Measurements from ENCODE around the gene PPP1R15B. TPM values are rescaled to one million over a fixed set of nuclear protein-coding genes. Genes with fewer than 3 reads are reported as not detected.
A peak's percentile ranks its signal among the peaks of the same experiment; 100 is the strongest.

Gene PPP1R15B
- total RNA-seq, 1 experiment from 2014 or later, result 53.5 TPM

GRCh38 chr1:204453141-204453772, 41.6 kb upstream of the PPP1R15B start:
- Histone ChIP-seq H4K20me1 (ENCODE audit: insufficient read depth, low read depth, low read length) (0 out of 2 replicates have a peak, but pooled peaks cover 2% of the 10 kb centered on the region), H3K9ac (ENCODE audit: low read length) (no peak overlapping the region), H3K27me3 (ENCODE audit: low read length) (no peaks in the 10 kb centered on the region), H3K36me3 (ENCODE audit: insufficient read depth, low read length) (no peaks in the 10 kb centered on the region), H2AFZ (ENCODE audit: low read length) (no peak overlapping the region), H3K4me2 (ENCODE audit: low read depth, low read length, poor library complexity, severe bottlenecking) (no peak overlapping the region), H3K79me2 (ENCODE audit: low read length) (no peaks in the 10 kb centered on the region), H3K4me1 (ENCODE audit: low read length) (peaks cover 20% of the 10 kb centered on the region), H3K9me3 (ENCODE audit: low read length) (no peaks in the 10 kb centered on the region), H3K4me3 (ENCODE audit: low read length) (no peak overlapping the region), H3K27ac (ENCODE audit: low read length) (no peak overlapping the region), H3K9me2 (replicated peaks; ENCODE audit: insufficient read depth, low read length) (no peaks in the 10 kb centered on the region)
- DNase-seq, result no peak

- Histone ChIP-seq H2AFZ (ENCODE audit: low read length) (no peak overlapping the region), H3K4me2 (ENCODE audit: low read depth, low read length, poor library complexity, severe bottlenecking) (no peak overlapping the region), H3K27me3 (ENCODE audit: low read length) (no peaks in the 10 kb centered on the region), H3K36me3 (ENCODE audit: insufficient read depth, low read length) (no peaks in the 10 kb centered on the region), H3K4me1 (ENCODE audit: low read length) (peaks cover 12% of the 10 kb centered on the region), H3K27ac (ENCODE audit: low read length) (no peak overlapping the region), H3K79me2 (ENCODE audit: low read length) (no peaks in the 10 kb centered on the region), H4K20me1 (ENCODE audit: insufficient read depth, low read depth, low read length) (0 out of 2 replicates have a peak, but pooled peaks cover 2% of the 10 kb centered on the region), H3K9me3 (ENCODE audit: low read length) (no peaks in the 10 kb centered on the region), H3K9me2 (replicated peaks; ENCODE audit: insufficient read depth, low read length) (no peaks in the 10 kb centered on the region), H3K4me3 (ENCODE audit: low read length) (no peak overlapping the region), H3K9ac (ENCODE audit: low read length) (no peak overlapping the region)
- no peak for DNase-seq
Observed at GRCh38 chr1:204451352-204452124, 39.9 kb upstream of the PPP1R15B start.

DNA sequence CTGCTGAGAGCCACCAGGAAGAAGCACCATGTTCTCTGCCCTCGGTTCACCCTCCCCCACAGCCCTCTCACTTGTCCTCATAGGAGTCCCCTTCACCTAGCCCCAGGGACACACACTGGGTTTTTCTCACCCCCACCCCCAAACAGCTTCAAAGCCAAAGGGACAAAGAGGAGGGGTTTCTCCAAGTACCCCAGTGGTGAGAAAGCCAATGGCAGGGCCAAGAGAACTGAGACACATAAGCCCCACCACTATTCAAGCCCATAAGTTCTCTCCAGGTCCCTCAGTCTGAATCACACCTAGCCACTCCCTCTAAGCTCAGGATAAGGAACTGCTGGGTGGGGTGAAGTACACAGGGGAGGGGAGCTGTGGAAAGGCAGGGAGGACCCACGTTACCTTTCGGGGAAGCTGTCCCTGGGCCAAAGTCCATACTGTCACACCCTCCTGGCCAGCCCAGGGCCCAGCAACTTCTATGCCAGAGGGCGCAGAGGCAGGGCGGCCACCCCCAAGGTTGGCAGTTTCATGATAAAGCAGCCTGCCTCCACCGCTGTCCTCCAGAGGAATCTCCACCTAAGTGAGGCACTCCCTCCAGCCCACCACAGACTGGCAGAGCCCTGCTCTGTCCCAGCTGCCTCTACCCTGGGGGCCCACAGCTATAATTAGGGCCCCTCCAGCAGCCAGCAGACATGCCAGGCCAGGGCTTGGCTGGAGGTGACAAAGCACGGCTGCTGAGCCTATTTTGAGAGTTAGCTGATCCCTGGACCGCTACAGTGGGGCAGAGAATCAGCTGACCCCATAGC, 39.0 kb upstream of the PPP1R15B start:
- no peak overlapping the region for H3K27ac ChIP-seq (ENCODE audit: low read length)
- H3K9ac ChIP-seq (ENCODE audit: low read length), result no peak overlapping the region
- H3K36me3 ChIP-seq (ENCODE audit: insufficient read depth, low read length), result no peaks in the 10 kb centered on the region
- no peaks in the 10 kb centered on the region for H3K9me3 ChIP-seq (ENCODE audit: low read length)
- peaks cover 13% of the 10 kb centered on the region for H3K4me1 ChIP-seq (ENCODE audit: low read length)
- no peak for DNase-seq
- no peak overlapping the region for H3K4me3 ChIP-seq (ENCODE audit: low read length)
- H2AFZ ChIP-seq (ENCODE audit: low read length), result no peak overlapping the region
- H3K9me2 ChIP-seq (replicated peaks; ENCODE audit: insufficient read depth, low read length), result no peaks in the 10 kb centered on the region
- H3K4me2 ChIP-seq (ENCODE audit: low read depth, low read length, poor library complexity, severe bottlenecking), result no peak overlapping the region
- no peaks in the 10 kb centered on the region for H3K27me3 ChIP-seq (ENCODE audit: low read length)
- H3K79me2 ChIP-seq (ENCODE audit: low read length), result no peaks in the 10 kb centered on the region
- no peaks in the 10 kb centered on the region for H4K20me1 ChIP-seq (ENCODE audit: insufficient read depth, low read depth, low read length)

DNA sequence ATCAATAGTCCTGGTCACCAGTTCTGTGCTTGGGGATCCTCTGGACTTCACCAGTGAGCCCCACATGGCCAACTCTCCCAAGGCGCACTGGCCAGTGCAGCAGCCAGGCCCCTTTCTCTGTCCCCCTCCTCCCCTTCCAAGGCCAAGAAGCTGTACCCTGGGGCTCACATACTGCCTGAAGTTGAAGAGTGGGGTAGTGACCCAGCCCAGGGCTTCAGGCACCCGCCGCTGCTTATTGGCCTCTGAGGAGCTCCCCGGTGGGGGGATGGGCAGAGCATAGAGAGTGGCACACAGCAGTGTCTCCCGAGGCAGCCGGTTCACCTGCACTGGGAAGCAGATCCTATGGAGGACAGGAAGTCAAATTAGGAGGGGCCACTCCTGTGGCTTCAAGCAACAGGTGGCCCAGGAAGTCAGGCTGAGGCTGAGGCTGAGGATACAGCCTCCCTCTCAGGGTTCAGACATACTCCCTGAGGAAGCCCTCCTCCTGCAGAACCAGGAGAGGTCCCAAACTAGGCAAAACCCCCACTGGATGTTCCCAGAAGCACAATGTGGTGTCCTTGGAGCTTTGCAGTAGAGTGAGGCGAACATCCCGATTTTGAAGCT, 38.2 kb upstream of the PPP1R15B start:
- no peaks in the 10 kb centered on the region for H3K79me2 ChIP-seq (ENCODE audit: low read length)
- no peaks in the 10 kb centered on the region for H3K9me2 ChIP-seq (replicated peaks; ENCODE audit: insufficient read depth, low read length)
- H3K27ac ChIP-seq (ENCODE audit: low read length), result no peak overlapping the region
- H3K9me3 ChIP-seq (ENCODE audit: low read length), result no peaks in the 10 kb centered on the region
- no peak overlapping the region for H2AFZ ChIP-seq (ENCODE audit: low read length)
- peaks cover 16% of the 10 kb centered on the region for H3K4me1 ChIP-seq (ENCODE audit: low read length)
- H4K20me1 ChIP-seq (ENCODE audit: insufficient read depth, low read depth, low read length), result no peaks in the 10 kb centered on the region
- no peaks in the 10 kb centered on the region for H3K27me3 ChIP-seq (ENCODE audit: low read length)
- no peak overlapping the region for H3K9ac ChIP-seq (ENCODE audit: low read length)
- DNase-seq, result no peak
- no peak overlapping the region for H3K4me3 ChIP-seq (ENCODE audit: low read length)
- H3K36me3 ChIP-seq (ENCODE audit: insufficient read depth, low read length), result no peaks in the 10 kb centered on the region
- no peak overlapping the region for H3K4me2 ChIP-seq (ENCODE audit: low read depth, low read length, poor library complexity, severe bottlenecking)

- Histone ChIP-seq H3K9ac (ENCODE audit: low read length) (no peak overlapping the region), H3K4me3 (ENCODE audit: low read length) (no peak overlapping the region), H4K20me1 (ENCODE audit: insufficient read depth, low read depth, low read length) (no peaks in the 10 kb centered on the region), H3K36me3 (ENCODE audit: insufficient read depth, low read length) (no peaks in the 10 kb centered on the region), H3K4me1 (ENCODE audit: low read length) (peaks cover 16% of the 10 kb centered on the region), H2AFZ (ENCODE audit: low read length) (no peak overlapping the region), H3K4me2 (ENCODE audit: low read depth, low read length, poor library complexity, severe bottlenecking) (no peak overlapping the region), H3K27me3 (ENCODE audit: low read length) (no peaks in the 10 kb centered on the region), H3K9me2 (replicated peaks; ENCODE audit: insufficient read depth, low read length) (no peaks in the 10 kb centered on the region), H3K79me2 (ENCODE audit: low read length) (no peaks in the 10 kb centered on the region), H3K27ac (ENCODE audit: low read length) (no peak overlapping the region), H3K9me3 (ENCODE audit: low read length) (no peaks in the 10 kb centered on the region)
- DNase-seq, result no peak
Observed at GRCh38 chr1:204448991-204449677, 37.5 kb upstream of the PPP1R15B start.

DNA sequence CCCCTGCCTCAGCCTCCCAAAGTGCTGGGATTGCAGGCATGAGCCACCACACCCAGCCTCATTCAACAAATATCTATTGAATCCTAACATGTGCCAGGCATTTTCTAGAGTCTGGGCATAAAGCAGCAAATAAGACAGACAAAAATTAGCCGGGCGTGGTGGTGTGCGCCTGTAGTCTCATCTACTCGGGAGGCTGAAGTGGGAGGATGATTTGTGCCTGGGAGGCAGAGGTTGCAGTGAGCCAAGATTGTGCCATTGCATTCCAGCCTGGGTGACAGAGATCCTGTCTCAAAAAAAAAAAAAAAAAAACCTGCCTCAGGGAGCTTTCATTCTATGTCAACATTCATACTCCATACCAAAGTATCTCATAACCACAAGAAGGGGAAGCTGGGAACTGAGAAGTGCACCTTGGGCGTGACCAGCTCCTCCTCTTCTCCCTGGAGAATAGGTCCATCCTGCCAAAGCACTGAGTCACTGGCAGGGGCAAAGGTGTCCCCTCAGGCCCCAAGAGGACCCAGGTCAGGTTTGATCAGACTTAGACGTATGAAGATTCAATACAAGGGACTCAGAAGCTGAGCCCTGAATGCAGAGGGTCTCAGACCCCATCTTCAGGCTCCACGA, 36.8 kb upstream of the PPP1R15B start:
- Histone ChIP-seq H4K20me1 (ENCODE audit: insufficient read depth, low read depth, low read length) (no peaks in the 10 kb centered on the region), H3K9me2 (replicated peaks; ENCODE audit: insufficient read depth, low read length) (no peaks in the 10 kb centered on the region), H3K79me2 (ENCODE audit: low read length) (no peaks in the 10 kb centered on the region), H3K9me3 (ENCODE audit: low read length) (no peaks in the 10 kb centered on the region), H3K4me3 (ENCODE audit: low read length) (no peak overlapping the region), H3K4me2 (ENCODE audit: low read depth, low read length, poor library complexity, severe bottlenecking) (no peak overlapping the region), H2AFZ (ENCODE audit: low read length) (no peak overlapping the region), H3K27ac (ENCODE audit: low read length) (no peak overlapping the region), H3K27me3 (ENCODE audit: low read length) (no peaks in the 10 kb centered on the region), H3K4me1 (ENCODE audit: low read length) (peaks cover 16% of the 10 kb centered on the region), H3K36me3 (ENCODE audit: insufficient read depth, low read length) (no peaks in the 10 kb centered on the region), H3K9ac (ENCODE audit: low read length) (no peak overlapping the region)
- DNase-seq, result peak; percentile 52

DNA sequence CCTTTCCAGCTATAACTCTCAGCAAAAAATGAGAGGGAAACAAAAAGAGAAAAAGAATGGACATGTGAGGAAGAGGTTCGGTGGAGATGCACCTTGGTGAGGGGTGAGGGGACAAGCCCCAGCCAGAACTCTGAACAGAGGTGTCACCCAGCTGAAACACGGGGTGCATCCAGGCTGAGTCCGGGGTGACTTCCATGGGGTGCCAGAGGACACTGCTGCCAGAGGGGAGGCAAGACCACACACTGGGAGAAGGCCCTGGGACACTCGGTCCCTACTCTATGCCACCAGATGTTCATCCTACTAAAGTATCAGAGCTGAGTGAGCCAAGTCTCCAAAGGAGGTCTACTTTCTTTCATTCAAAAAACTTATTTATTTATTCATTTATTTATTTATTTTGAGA, 36.1 kb upstream of the PPP1R15B start:
- Histone ChIP-seq H3K27me3 (ENCODE audit: low read length) (no peaks in the 10 kb centered on the region), H3K4me1 (ENCODE audit: low read length) (peaks cover 16% of the 10 kb centered on the region), H3K9ac (ENCODE audit: low read length) (no peak overlapping the region), H3K4me2 (ENCODE audit: low read depth, low read length, poor library complexity, severe bottlenecking) (no peak overlapping the region), H4K20me1 (ENCODE audit: insufficient read depth, low read depth, low read length) (no peaks in the 10 kb centered on the region), H3K9me2 (replicated peaks; ENCODE audit: insufficient read depth, low read length) (no peaks in the 10 kb centered on the region), H3K79me2 (ENCODE audit: low read length) (no peaks in the 10 kb centered on the region), H3K4me3 (ENCODE audit: low read length) (no peak overlapping the region), H3K9me3 (ENCODE audit: low read length) (no peaks in the 10 kb centered on the region), H3K27ac (ENCODE audit: low read length) (no peak overlapping the region), H3K36me3 (ENCODE audit: insufficient read depth, low read length) (no peaks in the 10 kb centered on the region), H2AFZ (ENCODE audit: low read length) (no peak overlapping the region)
- no peak for DNase-seq
